ENCODE results near the gene RNF186.

DNA sequence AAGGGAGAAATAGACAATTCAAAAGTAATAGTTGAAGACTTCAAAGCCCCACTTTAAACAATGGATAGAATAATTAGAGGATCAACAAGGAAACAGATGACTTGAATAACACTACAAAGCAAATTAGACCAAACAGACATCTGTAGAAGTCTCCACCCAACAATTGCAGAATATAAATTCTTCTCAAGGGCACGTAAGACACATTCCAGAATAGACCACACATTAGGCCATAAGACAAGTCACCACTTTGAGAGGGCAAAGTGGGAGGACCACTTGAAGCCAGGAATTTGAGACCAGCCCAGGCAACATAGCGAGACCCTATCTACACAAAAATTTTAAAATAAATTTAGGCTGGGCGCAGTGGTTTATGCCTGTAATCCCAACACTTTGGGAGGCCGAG, 20.5 kb upstream of the RNF186 start:
- TF ChIP-seq POLR2AphosphoS5 (IDR thresholded peaks at IDR 0.05; ENCODE audit: low read depth) (no peak), GABPA (IDR thresholded peaks at IDR 0.05; ENCODE audit: low read depth) (no peak), SPI1 (IDR thresholded peaks at IDR 0.05; ENCODE audit: borderline replicate concordance, low read depth) (no peak)
- TF ChIP-seq, protein P1, sequence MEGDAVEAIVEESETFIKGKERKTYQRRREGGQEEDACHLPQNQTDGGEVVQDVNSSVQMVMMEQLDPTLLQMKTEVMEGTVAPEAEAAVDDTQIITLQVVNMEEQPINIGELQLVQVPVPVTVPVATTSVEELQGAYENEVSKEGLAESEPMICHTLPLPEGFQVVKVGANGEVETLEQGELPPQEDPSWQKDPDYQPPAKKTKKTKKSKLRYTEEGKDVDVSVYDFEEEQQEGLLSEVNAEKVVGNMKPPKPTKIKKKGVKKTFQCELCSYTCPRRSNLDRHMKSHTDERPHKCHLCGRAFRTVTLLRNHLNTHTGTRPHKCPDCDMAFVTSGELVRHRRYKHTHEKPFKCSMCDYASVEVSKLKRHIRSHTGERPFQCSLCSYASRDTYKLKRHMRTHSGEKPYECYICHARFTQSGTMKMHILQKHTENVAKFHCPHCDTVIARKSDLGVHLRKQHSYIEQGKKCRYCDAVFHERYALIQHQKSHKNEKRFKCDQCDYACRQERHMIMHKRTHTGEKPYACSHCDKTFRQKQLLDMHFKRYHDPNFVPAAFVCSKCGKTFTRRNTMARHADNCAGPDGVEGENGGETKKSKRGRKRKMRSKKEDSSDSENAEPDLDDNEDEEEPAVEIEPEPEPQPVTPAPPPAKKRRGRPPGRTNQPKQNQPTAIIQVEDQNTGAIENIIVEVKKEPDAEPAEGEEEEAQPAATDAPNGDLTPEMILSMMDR (IDR thresholded peaks at IDR 0.05; ENCODE audit: insufficient read depth, low read length), result no peak
- TF ChIP-seq, protein P2, sequence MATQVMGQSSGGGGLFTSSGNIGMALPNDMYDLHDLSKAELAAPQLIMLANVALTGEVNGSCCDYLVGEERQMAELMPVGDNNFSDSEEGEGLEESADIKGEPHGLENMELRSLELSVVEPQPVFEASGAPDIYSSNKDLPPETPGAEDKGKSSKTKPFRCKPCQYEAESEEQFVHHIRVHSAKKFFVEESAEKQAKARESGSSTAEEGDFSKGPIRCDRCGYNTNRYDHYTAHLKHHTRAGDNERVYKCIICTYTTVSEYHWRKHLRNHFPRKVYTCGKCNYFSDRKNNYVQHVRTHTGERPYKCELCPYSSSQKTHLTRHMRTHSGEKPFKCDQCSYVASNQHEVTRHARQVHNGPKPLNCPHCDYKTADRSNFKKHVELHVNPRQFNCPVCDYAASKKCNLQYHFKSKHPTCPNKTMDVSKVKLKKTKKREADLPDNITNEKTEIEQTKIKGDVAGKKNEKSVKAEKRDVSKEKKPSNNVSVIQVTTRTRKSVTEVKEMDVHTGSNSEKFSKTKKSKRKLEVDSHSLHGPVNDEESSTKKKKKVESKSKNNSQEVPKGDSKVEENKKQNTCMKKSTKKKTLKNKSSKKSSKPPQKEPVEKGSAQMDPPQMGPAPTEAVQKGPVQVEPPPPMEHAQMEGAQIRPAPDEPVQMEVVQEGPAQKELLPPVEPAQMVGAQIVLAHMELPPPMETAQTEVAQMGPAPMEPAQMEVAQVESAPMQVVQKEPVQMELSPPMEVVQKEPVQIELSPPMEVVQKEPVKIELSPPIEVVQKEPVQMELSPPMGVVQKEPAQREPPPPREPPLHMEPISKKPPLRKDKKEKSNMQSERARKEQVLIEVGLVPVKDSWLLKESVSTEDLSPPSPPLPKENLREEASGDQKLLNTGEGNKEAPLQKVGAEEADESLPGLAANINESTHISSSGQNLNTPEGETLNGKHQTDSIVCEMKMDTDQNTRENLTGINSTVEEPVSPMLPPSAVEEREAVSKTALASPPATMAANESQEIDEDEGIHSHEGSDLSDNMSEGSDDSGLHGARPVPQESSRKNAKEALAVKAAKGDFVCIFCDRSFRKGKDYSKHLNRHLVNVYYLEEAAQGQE (IDR thresholded peaks at IDR 0.05; ENCODE audit: insufficient replicate concordance, low read depth), result no peak

Measured in HL-60 (cell line).